OCI-LY3 (cell line): ENCODE measurements around the gene SETDB2.

Source experiments
- EZH2phosphoT487 ChIP-seq: fragments of 200-600 bp; shearing (Covaris generic); IDR thresholded peaks from 2 replicates; pipeline ENCODE4 v1.6.1; 2018; ENCODE audit warnings: antibody characterized with exemption, mixed run types, low read depth
- TF ChIP-seq, protein P1 (sequence below): fragments of 200-600, 300-600 bp; sonication (generic); IDR thresholded peaks from 2 replicates; pipeline ENCODE4 v1.5.1; 2014; ENCODE audit warnings: antibody characterized with exemption, low read length, low read depth

DNA sequence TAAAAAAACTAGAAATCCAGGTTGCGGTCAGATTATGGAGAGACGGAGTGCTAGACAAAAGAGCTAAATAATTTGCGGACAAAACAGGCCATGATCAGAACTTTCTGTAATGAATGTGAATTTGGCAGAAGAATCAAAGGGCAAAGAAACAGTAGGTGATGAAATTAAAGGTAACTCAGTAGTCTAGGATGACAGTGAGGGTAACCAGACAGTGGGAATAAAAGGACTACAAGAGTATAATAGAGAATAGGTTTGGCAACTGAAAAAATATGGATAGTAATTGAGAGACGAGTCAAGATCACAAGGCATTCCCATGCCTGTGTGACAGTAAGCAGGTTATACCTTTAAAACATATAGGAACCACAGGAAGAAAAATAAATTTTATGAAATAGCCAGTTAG, 36.1 kb upstream of the SETDB2 start:
- TF ChIP-seq, protein P1, sequence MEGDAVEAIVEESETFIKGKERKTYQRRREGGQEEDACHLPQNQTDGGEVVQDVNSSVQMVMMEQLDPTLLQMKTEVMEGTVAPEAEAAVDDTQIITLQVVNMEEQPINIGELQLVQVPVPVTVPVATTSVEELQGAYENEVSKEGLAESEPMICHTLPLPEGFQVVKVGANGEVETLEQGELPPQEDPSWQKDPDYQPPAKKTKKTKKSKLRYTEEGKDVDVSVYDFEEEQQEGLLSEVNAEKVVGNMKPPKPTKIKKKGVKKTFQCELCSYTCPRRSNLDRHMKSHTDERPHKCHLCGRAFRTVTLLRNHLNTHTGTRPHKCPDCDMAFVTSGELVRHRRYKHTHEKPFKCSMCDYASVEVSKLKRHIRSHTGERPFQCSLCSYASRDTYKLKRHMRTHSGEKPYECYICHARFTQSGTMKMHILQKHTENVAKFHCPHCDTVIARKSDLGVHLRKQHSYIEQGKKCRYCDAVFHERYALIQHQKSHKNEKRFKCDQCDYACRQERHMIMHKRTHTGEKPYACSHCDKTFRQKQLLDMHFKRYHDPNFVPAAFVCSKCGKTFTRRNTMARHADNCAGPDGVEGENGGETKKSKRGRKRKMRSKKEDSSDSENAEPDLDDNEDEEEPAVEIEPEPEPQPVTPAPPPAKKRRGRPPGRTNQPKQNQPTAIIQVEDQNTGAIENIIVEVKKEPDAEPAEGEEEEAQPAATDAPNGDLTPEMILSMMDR: no peak
- no peak for TF ChIP-seq EZH2phosphoT487
